GM18499 (cell line): ENCODE results near the gene PDCD1.
"Not testable (repeated sequence)": the region's sequence is repeated elsewhere in the genome, so short reads cannot be mapped to it uniquely, and the experiment has no call there.

Source experiments
- ATAC-seq: cut with Tn5 transposase; IDR thresholded peaks from one replicate; pipeline ENCODE4 v1.9.1; 2021; ENCODE audit warnings: moderate number of reproducible peaks; ENCODE audit not compliant: insufficient read depth, unreplicated experiment

Gene PDCD1

GRCh38 chr2:241804326-241805229 is 54.1 kb downstream of the PDCD1 start:
- ATAC-seq, result no peak

- ATAC-seq, result no peak
Observed at GRCh38 chr2:241803387-241804325, 55.0 kb downstream of the PDCD1 start.

- no peak for ATAC-seq
Observed at GRCh38 chr2:241802421-241803318, 56.0 kb downstream of the PDCD1 start.

GRCh38 chr2:241801611-241802420 is 56.9 kb downstream of the PDCD1 start:
- ATAC-seq, result no peak

- ATAC-seq, result not testable (repeated sequence)
Observed at GRCh38 chr2:241800198-241800903, 58.3 kb downstream of the PDCD1 start.
